Brain pericyte (primary cell): ENCODE results near the gene SUCO.

Source experiments
- DNase-seq: peaks from one replicate; pipeline ENCODE4 v3.0.0-alpha.2; 2012; ENCODE audit warnings: low read depth, low spot score

Gene SUCO

GRCh38 chr1:172647987-172648386 lies 115.0 kb downstream of the SUCO start:
- no peak for DNase-seq

- no peak for DNase-seq
Measured at GRCh38 chr1:172650474-172651193, 117.7 kb downstream of the SUCO start.

- DNase-seq: no peak
Measured at GRCh38 chr1:172653015-172653709, 120.2 kb downstream of the SUCO start.

GRCh38 chr1:172654535-172654934 lies 121.6 kb downstream of the SUCO start:
- no peak for DNase-seq

GRCh38 chr1:172656576-172656975 lies 123.6 kb downstream of the SUCO start:
- no peak for DNase-seq

- no peak for DNase-seq
Measured at GRCh38 chr1:172657586-172657985, 124.6 kb downstream of the SUCO start.

GRCh38 chr1:172658871-172659453 lies 126.0 kb downstream of the SUCO start, which contains the start of gene FASLG:
Gene FASLG, plus strand, starts transcription at chr1:172659103. Its CDS starts 99 bp downstream, at chr1:172659202.
- DNase-seq: no peak

GRCh38 chr1:172661107-172661506 lies 128.2 kb downstream of the SUCO start:
- DNase-seq: no peak
